Measurements from ENCODE around the gene PER3.

Gene PER3

GRCh38 chr1:7879228-7879627 lies 95.1 kb downstream of the PER3 start:
- DNase-seq, result no peak

- no peak for DNase-seq
Measured at GRCh38 chr1:7884757-7885156, 100.7 kb downstream of the PER3 start.

GRCh38 chr1:7885513-7886404 lies 101.7 kb downstream of the PER3 start:
- peak; percentile 25 to 40 for DNase-seq

GRCh38 chr1:7886405-7886745 lies 102.3 kb downstream of the PER3 start:
- no peak for DNase-seq

GRCh38 chr1:7888248-7889081 lies 104.4 kb downstream of the PER3 start:
- no peak for DNase-seq

GRCh38 chr1:7890853-7891252 lies 106.8 kb downstream of the PER3 start:
- no peak for DNase-seq

GRCh38 chr1:7891804-7892203 lies 107.7 kb downstream of the PER3 start:
- no peak for DNase-seq

- DNase-seq, result no peak
Measured at GRCh38 chr1:7893529-7894180, 109.6 kb downstream of the PER3 start.

Data from stimulated activated CD4-positive, alpha-beta T cell treated with anti-CD3 and anti-CD28 coated beads, Interleukin-2, amount 100 ng/mL, for 48 hours (primary cell).